Activated T-cell treated with anti-CD3 and anti-CD28 coated beads for 4 hours (primary cell): ENCODE results near the gene NOD2.
A peak's percentile ranks its signal among the peaks of the same experiment; 100 is the strongest.

Experiments
- DNase-seq: peaks from one replicate; pipeline ENCODE4 v3.0.0-alpha.2; 2020

NOD2 gene

GRCh38 chr16:50671644-50672260, 21.7 kb upstream of the NOD2 start:
- peak; percentile 42 for DNase-seq

GRCh38 chr16:50673496-50674275, 19.7 kb upstream of the NOD2 start:
- DNase-seq, result no peak

- no peak for DNase-seq
Measured at GRCh38 chr16:50674831-50675230, 18.6 kb upstream of the NOD2 start.

GRCh38 chr16:50675686-50676610, 17.5 kb upstream of the NOD2 start:
- DNase-seq, result no peak

- no peak for DNase-seq
Measured at GRCh38 chr16:50676684-50677225, 16.7 kb upstream of the NOD2 start.

- DNase-seq, result no peak
Measured at GRCh38 chr16:50677351-50677750, 16.1 kb upstream of the NOD2 start.

GRCh38 chr16:50678531-50678930, 14.9 kb upstream of the NOD2 start:
- no peak for DNase-seq

GRCh38 chr16:50679266-50679665, 14.1 kb upstream of the NOD2 start:
- DNase-seq, result no peak

GRCh38 chr16:50679676-50680555, 13.5 kb upstream of the NOD2 start:
- no peak for DNase-seq

- DNase-seq, result no peak
Measured at GRCh38 chr16:50680556-50680893, 12.9 kb upstream of the NOD2 start.

GRCh38 chr16:50681021-50681885, 12.2 kb upstream of the NOD2 start, which contains the start of gene SNX20:
Gene SNX20 (minus strand): TSS chr16:50681312. CDS start chr16:50677526, 3,786 bp downstream.
- DNase-seq, result peak; percentile 51

GRCh38 chr16:50683689-50684374, 9.6 kb upstream of the NOD2 start:
- no peak for DNase-seq

GRCh38 chr16:50684823-50685461, 8.5 kb upstream of the NOD2 start:
- no peak for DNase-seq

- no peak for DNase-seq
Measured at GRCh38 chr16:50685462-50686063, 7.8 kb upstream of the NOD2 start.

GRCh38 chr16:50688083-50688482, 5.3 kb upstream of the NOD2 start:
- no peak for DNase-seq

- no peak for DNase-seq
Measured at GRCh38 chr16:50688867-50689266, 4.5 kb upstream of the NOD2 start.

- no peak for DNase-seq
Measured at GRCh38 chr16:50690177-50690576, 3.2 kb upstream of the NOD2 start.

- DNase-seq, result no peak
Measured at GRCh38 chr16:50692644-50692998, 785 bp upstream of the NOD2 start.

GRCh38 chr16:50694206-50694605, 800 bp downstream of the NOD2 start:
- DNase-seq, result no peak
